Uterus (tissue), 4 donors: ENCODE measurements around the gene C4BPB. TPM values are rescaled to one million over a fixed set of nuclear protein-coding genes. Genes with fewer than 3 reads are reported as not detected.

Source experiments
- DNase-seq, 2 donors: peaks; one replicate each; pipeline ENCODE4 v3.0.0-alpha.2; 2019 to 2020
- H3K27ac ChIP-seq, 2 donors: fragments of 200-600 bp; sonication (generic); 1 replicate in 1 of 2; 2 replicates in 1 of 2; pipeline ENCODE4 v1.5.1; 2016 to 2018
- H3K27me3 ChIP-seq, 2 donors: fragments of 200-600 bp; sonication (generic); one replicate each; pipeline ENCODE4 v1.5.1; 2018 to 2019; ENCODE audit warnings: control low read depth in 1 of 2
- H3K36me3 ChIP-seq, 2 donors: fragments of 200-600 bp; sonication (generic); one replicate each; pipeline ENCODE4 v1.5.1; 2019; ENCODE audit warnings: control low read depth in 1 of 2
- H3K4me1 ChIP-seq, 2 donors: fragments of 200-600 bp; sonication (generic); one replicate each; pipeline ENCODE4 v1.5.1; 2018 to 2019; ENCODE audit warnings: control low read depth in 1 of 2
- H3K4me3 ChIP-seq, 2 donors: fragments of 200-600 bp; sonication (generic); 1 replicate in 1 of 2; 2 replicates in 1 of 2; pipeline ENCODE4 v1.5.1; 2018 to 2019; ENCODE audit warnings: mild to moderate bottlenecking in 1 of 2
- H3K9me3 ChIP-seq, 2 donors: fragments of 200-600 bp; sonication (generic); one replicate each; pipeline ENCODE4 v1.5.1; 2019; ENCODE audit warnings: control low read depth in 1 of 2
- POLR2A ChIP-seq, 2 donors: fragments of 450-650 bp; IDR thresholded peaks; one replicate each; pipeline ENCODE4 v1.6.1; 2016; ENCODE audit warnings: antibody characterized with exemption in 2 of 2, mild to moderate bottlenecking in 1 of 2, moderate library complexity in 1 of 2
- intact Hi-C: fragments of 100-400 bp; cut with DNase I; formaldehyde crosslinking; loops from one replicate; pipeline ENCODE4 v1.15.1; 2023; ENCODE audit warnings: low total_unique reads
- total RNA-seq, 4 donors: library from RNA; depleted of rRNA in 3 of 4; stranded (reverse); fragments of >200 nt in 3 of 4; gene quantifications; one replicate each; pipeline versions ENCODE4 v1.1.0 to v1.2.4, GENCODE V29; 2014 to 2023
- TF ChIP-seq, protein P1 (sequence below), 4 experiments: fragments of 200-600 bp in 2 of 4; fragments of 450-650 bp in 2 of 4; sonication (generic) in 2 of 4; IDR thresholded peaks; one replicate each; pipeline ENCODE4 v1.5.1; 2016 to 2019; ENCODE audit warnings: antibody characterized with exemption in 4 of 4, mild to moderate bottlenecking in 2 of 4, moderate library complexity in 1 of 4
- donor health status: DM: yes; HTN: yes; CAD: no.

The C4BPB gene
- total RNA-seq, 4 donors from 2014 or later: not detected

DNA sequence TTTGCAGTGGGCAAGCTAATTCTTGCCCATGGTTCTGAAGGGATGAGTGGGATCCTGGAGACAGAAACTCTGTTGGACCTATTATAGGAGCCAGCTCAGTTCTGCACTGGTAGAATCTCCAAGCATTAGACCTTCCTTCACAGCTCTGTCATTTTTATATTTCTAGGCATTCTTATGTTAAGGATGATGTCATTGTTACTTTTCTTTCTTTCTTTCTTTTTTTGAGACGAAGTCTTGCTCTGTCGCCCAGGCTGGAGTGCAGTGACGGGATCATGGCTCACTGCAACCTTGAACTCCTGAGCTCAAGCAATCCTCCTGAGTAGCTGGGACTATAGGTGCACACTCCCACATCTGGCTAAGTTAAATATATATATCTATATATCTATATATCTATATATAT is 28.1 kb upstream of the C4BPB start:
- Histone ChIP-seq H3K36me3 (no peaks in the 10 kb centered on the region), H3K27me3 (no peaks in the 10 kb centered on the region), H3K4me1 (no peaks in the 10 kb centered on the region), H3K9me3 (no peaks in the 10 kb centered on the region), H3K4me3 (no peak overlapping the region), H3K27ac (no peak overlapping the region)
- intact Hi-C loops: no loop called here
- TF ChIP-seq, protein P1, sequence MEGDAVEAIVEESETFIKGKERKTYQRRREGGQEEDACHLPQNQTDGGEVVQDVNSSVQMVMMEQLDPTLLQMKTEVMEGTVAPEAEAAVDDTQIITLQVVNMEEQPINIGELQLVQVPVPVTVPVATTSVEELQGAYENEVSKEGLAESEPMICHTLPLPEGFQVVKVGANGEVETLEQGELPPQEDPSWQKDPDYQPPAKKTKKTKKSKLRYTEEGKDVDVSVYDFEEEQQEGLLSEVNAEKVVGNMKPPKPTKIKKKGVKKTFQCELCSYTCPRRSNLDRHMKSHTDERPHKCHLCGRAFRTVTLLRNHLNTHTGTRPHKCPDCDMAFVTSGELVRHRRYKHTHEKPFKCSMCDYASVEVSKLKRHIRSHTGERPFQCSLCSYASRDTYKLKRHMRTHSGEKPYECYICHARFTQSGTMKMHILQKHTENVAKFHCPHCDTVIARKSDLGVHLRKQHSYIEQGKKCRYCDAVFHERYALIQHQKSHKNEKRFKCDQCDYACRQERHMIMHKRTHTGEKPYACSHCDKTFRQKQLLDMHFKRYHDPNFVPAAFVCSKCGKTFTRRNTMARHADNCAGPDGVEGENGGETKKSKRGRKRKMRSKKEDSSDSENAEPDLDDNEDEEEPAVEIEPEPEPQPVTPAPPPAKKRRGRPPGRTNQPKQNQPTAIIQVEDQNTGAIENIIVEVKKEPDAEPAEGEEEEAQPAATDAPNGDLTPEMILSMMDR (IDR thresholded peaks at IDR 0.05): no peak
- TF ChIP-seq POLR2A (IDR thresholded peaks at IDR 0.05): no peak
- no peak for DNase-seq

DNA sequence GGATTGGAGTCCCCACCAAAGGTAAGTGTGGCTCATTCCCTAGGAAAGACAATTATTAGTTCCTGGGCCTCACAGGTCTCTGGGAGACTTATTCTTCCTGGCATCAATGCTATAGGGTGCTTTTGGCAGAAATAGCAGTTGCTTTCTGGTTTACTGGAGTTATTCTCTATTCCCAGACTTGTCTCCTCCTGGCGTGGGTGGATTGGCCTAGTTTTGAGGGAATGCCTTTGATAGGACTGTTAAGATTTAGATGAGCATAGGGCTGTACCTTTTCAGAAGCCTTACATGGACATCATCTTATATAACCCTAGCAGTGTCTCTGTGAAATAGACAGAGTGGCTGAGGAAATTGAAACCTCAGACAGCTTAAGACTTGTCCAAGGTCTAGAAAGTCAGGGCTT is 26.6 kb upstream of the C4BPB start:
- Histone ChIP-seq H3K36me3 (no peaks in the 10 kb centered on the region), H3K27ac (no peak overlapping the region), H3K4me1 (no peaks in the 10 kb centered on the region), H3K4me3 (no peak overlapping the region), H3K9me3 (no peaks in the 10 kb centered on the region), H3K27me3 (no peaks in the 10 kb centered on the region)
- intact Hi-C loops: no loop called here
- no peak for TF ChIP-seq POLR2A (IDR thresholded peaks at IDR 0.05)
- no peak for DNase-seq

DNA sequence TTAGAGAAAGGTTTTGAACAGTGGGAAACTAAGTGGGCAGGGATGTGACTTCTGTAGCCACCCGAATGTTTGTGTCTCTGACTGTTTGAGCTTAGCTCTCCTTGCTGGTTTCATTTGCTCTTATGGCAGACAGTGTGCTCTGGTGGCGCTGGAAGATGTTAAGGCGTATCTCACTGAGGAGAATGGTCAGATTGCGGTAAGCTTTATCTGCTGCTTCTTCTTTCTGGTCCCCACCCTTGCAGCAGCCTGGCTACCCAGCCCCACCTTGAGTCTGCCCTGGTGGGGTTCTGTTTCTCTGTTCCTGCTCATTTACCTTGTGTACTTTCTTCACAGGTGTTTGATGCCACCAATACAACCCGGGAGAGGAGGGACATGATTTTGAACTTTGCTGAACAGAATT is 25.6 kb upstream of the C4BPB start:
- Histone ChIP-seq H3K4me3 (no peak overlapping the region), H3K27me3 (no peaks in the 10 kb centered on the region), H3K27ac (no peak overlapping the region), H3K36me3 (no peaks in the 10 kb centered on the region), H3K4me1 (no peaks in the 10 kb centered on the region), H3K9me3 (no peaks in the 10 kb centered on the region)
- DNase-seq: no peak
- no peak for TF ChIP-seq POLR2A (IDR thresholded peaks at IDR 0.05)
- TF ChIP-seq, protein P1 (IDR thresholded peaks at IDR 0.05): no peak
- intact Hi-C loops: no loop called here

DNA sequence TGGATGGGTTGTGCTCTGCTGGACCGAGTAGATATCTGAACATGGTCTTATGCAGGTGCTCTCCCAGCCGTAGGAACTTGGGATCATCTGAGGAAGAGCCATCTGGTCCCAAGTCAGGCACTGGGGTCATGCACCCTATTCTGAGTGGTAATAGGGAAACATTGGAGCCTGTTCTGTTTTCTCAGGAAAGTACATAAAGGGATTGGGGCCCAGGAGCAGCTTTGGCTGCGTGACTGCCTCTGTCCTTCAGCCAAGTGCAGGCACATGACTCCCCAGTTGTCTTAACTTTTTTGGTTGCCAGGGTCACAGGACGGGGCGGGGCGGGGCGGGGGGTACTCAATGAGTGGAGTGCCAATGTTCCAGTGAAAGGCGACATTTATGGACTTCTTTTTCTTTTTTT is 24.1 kb upstream of the C4BPB start:
- Histone ChIP-seq H3K4me3 (no peak overlapping the region), H3K4me1 (no peaks in the 10 kb centered on the region), H3K27ac (no peak overlapping the region), H3K9me3 (no peaks in the 10 kb centered on the region), H3K27me3 (no peaks in the 10 kb centered on the region), H3K36me3 (no peaks in the 10 kb centered on the region)
- TF ChIP-seq, protein P1 (IDR thresholded peaks at IDR 0.05): no peak
- no peak for TF ChIP-seq POLR2A (IDR thresholded peaks at IDR 0.05)
- intact Hi-C loops: no loop called here
- DNase-seq: no peak

DNA sequence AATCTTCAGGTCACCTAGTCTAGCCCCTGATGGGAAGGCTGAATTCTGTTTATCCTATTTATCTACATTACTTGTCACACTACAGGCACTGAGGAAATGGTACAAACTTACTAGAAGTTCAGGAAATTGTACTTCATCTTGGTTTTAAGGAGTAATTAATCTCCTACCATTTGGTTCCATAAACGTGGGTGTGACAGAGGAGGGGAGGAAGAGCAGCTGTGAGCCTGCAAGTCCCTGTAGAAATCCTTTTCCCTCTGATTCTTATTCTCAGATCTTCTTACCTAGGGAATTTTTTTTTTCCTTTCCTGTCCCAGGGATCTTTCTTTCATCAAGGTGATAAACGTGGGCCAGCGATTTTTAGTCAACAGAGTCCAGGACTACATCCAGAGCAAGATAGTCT is 21.5 kb upstream of the C4BPB start:
- H3K36me3 ChIP-seq: no peaks in the 10 kb centered on the region
- no peak for DNase-seq
- TF ChIP-seq, protein P1 (IDR thresholded peaks at IDR 0.05): no peak
- TF ChIP-seq POLR2A (IDR thresholded peaks at IDR 0.05): no peak
- H3K4me3 ChIP-seq: no peak overlapping the region
- H3K27ac ChIP-seq: no peak overlapping the region
- no peaks in the 10 kb centered on the region for H3K27me3 ChIP-seq
- H3K4me1 ChIP-seq: no peaks in the 10 kb centered on the region
- intact Hi-C loops: no loop called here
- no peaks in the 10 kb centered on the region for H3K9me3 ChIP-seq

DNA sequence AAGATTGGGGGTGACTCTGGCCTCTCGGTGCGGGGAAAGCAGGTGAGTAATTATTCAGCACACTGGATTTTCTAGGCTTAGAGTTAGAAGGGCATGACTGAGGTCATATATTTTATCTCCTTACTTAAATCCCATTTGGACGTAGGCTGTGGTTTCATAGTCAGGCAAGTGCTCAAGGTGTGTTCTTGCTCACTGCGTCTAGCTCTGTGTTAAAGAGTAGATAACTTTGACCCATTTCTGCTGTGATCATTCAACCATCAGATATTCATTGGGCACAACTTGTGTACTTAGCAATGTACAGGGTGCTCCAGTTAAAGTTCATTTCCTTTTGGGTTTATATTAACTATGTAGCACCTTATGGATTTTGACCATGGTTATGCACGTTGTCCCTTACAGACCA is 21.0 kb upstream of the C4BPB start:
- no peaks in the 10 kb centered on the region for H3K27me3 ChIP-seq
- H3K36me3 ChIP-seq: no peaks in the 10 kb centered on the region
- no peaks in the 10 kb centered on the region for H3K9me3 ChIP-seq
- H3K4me1 ChIP-seq: no peaks in the 10 kb centered on the region
- no peak overlapping the region for H3K4me3 ChIP-seq
- TF ChIP-seq POLR2A (IDR thresholded peaks at IDR 0.05): no peak
- TF ChIP-seq, protein P1 (IDR thresholded peaks at IDR 0.05): no peak
- DNase-seq: no peak
- H3K27ac ChIP-seq: no peak overlapping the region
- intact Hi-C loops: no loop called here
